ENCODE measurements around the gene CALHM4. TPM values are rescaled to one million over a fixed set of nuclear protein-coding genes. Genes with fewer than 3 reads are reported as not detected.

Gene CALHM4
- total and polyA plus RNA-seq, 2 of the 4 experiments (the other 2 are of a cell fraction) = 0.07 TPM; not detected in 1

DNA sequence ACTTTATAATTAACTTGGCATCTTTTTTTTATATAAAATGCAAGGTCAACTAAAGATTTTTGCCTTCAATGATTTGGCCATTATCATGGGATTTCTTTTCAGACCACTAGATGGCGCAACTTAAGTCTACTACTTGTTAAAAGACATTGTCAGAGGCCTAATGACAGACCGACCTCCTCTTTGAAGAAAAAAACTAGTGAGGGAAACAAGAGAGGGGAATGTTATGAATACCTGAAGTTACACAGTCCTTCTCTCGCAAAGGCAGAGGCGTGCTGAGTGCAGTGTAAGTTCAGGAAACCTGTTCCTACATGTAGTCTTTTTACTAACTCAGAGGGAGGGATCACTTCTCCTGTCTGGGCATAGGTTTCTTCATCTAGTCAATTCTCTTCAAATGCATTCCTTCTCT, 17.3 kb upstream of the CALHM4 start:
- intact Hi-C loops (cut with micrococcal nuclease) (loop anchor here (1.0 kb wide), 2 partner anchors 25 to 109 kb away; no protein-coding TSS in a partner anchor), in situ Hi-C loops (cut with MboI; ENCODE audit: low sequenced_read_pairs) (loop anchor here (10.0 kb wide), 2 partner anchors 241 to 271 kb away; no protein-coding TSS in a partner anchor), dilution Hi-C loops (cut with HindIII; ENCODE audit: low sequenced_read_pairs, unreplicated experiment) (no loop called here)
- Histone ChIP-seq H2BK120ac (ENCODE audit: low read depth, low read length) (peak overlapping the region; percentile 82), H3K9ac (ENCODE audit: low read depth, low read length) (peak overlapping the region; percentile 73; the same call in 1 of the 2 replicates), H3K4me2 (ENCODE audit: low read depth, low read length) (no peak overlapping the region), H3K27me3 (ENCODE audit: control insufficient read depth, insufficient read depth, low read length) (no peaks in the 10 kb centered on the region), H3K79me1 (ENCODE audit: low read depth in 1 of 2, low read length in 2 of 2) (no peaks in the 10 kb centered on the region), H2BK5ac (ENCODE audit: low read depth, low read length, poor library complexity, severe bottlenecking) (peak overlapping the region; percentile 43), H3K14ac (replicated peaks; ENCODE audit: low read depth, low read length) (0 out of 2 replicates have a peak overlapping the region, but pooled peaks have one; percentile 39), H3K18ac (ENCODE audit: low read depth, low read length) (peak overlapping the region; percentile 59; the same call in 1 of the 2 replicates), H4K5ac (ENCODE audit: low read depth, low read length) (peak overlapping the region; percentile 55; the same call in 1 of the 2 replicates), H4K20me1 (ENCODE audit: insufficient read depth, low read length) (no peaks in the 10 kb centered on the region), H2AK5ac (ENCODE audit: low read depth, low read length) (peak overlapping the region; percentile 74; the same call in 1 of the 2 replicates), H2AK9ac (replicated peaks; ENCODE audit: low read depth, low read length, poor library complexity) (no peak overlapping the region), H3K4ac (ENCODE audit: low read depth, low read length) (peak overlapping the region; percentile 73), H3K27ac (ENCODE audit: insufficient read depth, low read length) (no peak overlapping the region), H3K4me3 (ENCODE audit: insufficient read depth, low read depth, low read length) (no peak overlapping the region), H3K56ac (ENCODE audit: extremely low read depth, insufficient read depth, low read length) (no peak overlapping the region), H2AFZ (replicated peaks; ENCODE audit: low read length, poor library complexity) (peak overlapping the region; percentile 88), H3K9me3 (ENCODE audit: control insufficient read depth, insufficient read depth, low read length) (no peaks in the 10 kb centered on the region), H2BK15ac (ENCODE audit: low read depth, low read length) (peak overlapping the region; percentile 96; the same call in 2 of the 3 replicates), H4K91ac (ENCODE audit: insufficient read depth, low read depth, low read length) (peak overlapping the region; percentile 61; the same call in 1 of the 2 replicates), H3K36me3 (ENCODE audit: control insufficient read depth, insufficient read depth, low read length) (no peaks in the 10 kb centered on the region), H3K4me1 (ENCODE audit: control insufficient read depth, insufficient read depth, low read length) (peaks cover 2% of the 10 kb centered on the region; the same call in 1 of the 2 replicates), H4K8ac (ENCODE audit: low read depth in 2 of 2, low read length in 2 of 2) (peak overlapping the region; percentile 37 to 90; a peak in 2 of 4 replicates), H3K9me1 (ENCODE audit: insufficient read depth, low read length) (peaks cover 3% of the 10 kb centered on the region; the same call in 1 of the 2 replicates), H2BK20ac (ENCODE audit: low read depth, low read length) (peak overlapping the region; percentile 69; the same call in 1 of the 2 replicates), H3K23ac (ENCODE audit: low read depth, low read length) (peak overlapping the region; percentile 46; the same call in 1 of the 2 replicates)
- no CpG with 5 or more reads among the region's 4 CpGs for WGBS, 2 experiments (ENCODE audit: extremely low coverage in 2 of 2, insufficient read length in 1 of 2)
- ATAC-seq (ENCODE audit: low read depth) (peak; percentile 73), DNase-seq (peak; percentile 71)
- POLR2A ChIA-PET (ENCODE audit: unreplicated experiment) = no interaction called here
- TF ChIP-seq RAD21 (IDR thresholded peaks at IDR 0.05; ENCODE audit: low read length) (peak; percentile 59), SMC3 (IDR thresholded peaks at IDR 0.05; ENCODE audit: low read depth, low read length) (peak; percentile 66), MAFK (IDR thresholded peaks at IDR 0.05; ENCODE audit: low read depth, low read length) (peak; percentile 16; the same call in 1 of the 2 replicates), MAZ (IDR thresholded peaks at IDR 0.05; ENCODE audit: borderline replicate concordance, low read depth, low read length) (no peak), BHLHE40 (IDR thresholded peaks at IDR 0.05; ENCODE audit: low read depth, low read length) (no peak), RFX5 (IDR thresholded peaks at IDR 0.05; ENCODE audit: low read depth, low read length) (no peak), MXI1 (IDR thresholded peaks at IDR 0.05; ENCODE audit: borderline replicate concordance, low read depth, low read length) (no peak)
- TF ChIP-seq, protein P1, sequence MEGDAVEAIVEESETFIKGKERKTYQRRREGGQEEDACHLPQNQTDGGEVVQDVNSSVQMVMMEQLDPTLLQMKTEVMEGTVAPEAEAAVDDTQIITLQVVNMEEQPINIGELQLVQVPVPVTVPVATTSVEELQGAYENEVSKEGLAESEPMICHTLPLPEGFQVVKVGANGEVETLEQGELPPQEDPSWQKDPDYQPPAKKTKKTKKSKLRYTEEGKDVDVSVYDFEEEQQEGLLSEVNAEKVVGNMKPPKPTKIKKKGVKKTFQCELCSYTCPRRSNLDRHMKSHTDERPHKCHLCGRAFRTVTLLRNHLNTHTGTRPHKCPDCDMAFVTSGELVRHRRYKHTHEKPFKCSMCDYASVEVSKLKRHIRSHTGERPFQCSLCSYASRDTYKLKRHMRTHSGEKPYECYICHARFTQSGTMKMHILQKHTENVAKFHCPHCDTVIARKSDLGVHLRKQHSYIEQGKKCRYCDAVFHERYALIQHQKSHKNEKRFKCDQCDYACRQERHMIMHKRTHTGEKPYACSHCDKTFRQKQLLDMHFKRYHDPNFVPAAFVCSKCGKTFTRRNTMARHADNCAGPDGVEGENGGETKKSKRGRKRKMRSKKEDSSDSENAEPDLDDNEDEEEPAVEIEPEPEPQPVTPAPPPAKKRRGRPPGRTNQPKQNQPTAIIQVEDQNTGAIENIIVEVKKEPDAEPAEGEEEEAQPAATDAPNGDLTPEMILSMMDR (conservative IDR thresholded peaks at IDR 0.05; ENCODE audit: low read depth, low read length) = peak; percentile 68
- BruUV-seq (replicated peaks) = no TSS peak
- CTCF ChIA-PET = interaction anchor here (1.0 to 1.3 kb wide), 3 partner anchors 248 to 268 kb away, joined by 3 to 5 read pairs (median 3); partner anchors contain the start of gene TSPYL1
